ENCODE measurements around the gene TRAIP. TPM values are rescaled to one million over a fixed set of nuclear protein-coding genes. Genes with fewer than 3 reads are reported as not detected.

Gene TRAIP
- total and polyA plus RNA-seq, 2 donors (not counting 1 experiment from before 2014, with no cell fraction given): 2.0 to 2.5 TPM

DNA sequence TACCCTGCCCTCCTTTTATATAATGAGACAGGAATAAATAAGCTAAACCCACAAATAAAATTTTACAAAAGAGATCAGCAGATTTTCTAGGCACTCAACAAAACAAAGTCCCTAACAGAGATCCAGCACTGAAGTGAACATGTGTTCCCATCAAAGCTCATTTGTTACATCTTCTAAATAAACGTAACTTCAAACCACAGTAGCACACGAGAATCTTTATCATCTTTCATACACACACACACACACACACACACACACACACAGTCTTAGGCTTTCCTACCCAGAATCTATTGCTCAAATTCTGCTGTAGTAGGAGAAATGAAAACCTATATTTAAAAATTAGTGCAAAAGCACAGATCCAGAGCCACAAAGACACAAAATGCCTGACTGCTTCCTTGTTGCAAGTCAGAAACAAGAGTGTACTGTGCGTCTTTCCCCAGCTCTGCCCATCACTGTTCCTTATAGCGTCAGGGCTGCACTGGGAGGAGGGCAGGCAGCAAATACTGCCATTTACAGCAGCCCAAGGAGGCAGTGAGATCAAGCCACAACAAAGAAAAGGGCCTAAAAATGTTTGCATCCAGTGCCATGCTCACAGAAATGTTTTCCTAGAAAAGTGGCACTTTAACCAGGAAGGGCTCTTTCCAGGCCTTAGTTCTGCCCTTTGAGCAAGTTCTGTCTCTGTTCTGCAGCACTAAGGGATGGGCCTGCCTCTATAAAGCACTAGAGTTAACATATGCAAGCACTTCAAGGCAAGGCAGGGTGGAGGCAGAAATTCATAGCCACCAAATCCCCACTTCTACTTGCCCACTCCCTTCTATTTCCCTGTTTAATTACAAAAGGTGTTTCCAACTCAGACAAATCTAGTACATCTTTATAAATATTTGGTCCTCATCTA lies 76.0 kb downstream of the TRAIP start:
- Histone ChIP-seq H3K27ac (ENCODE audit: insufficient read depth, low read length) (no peak overlapping the region), H4K20me1 (ENCODE audit: control insufficient read depth, extremely low read depth, insufficient read depth, low read length) (no peaks in the 10 kb centered on the region), H3K27me3 (ENCODE audit: control insufficient read depth, insufficient read depth, low read length) (no peaks in the 10 kb centered on the region), H3K4me3 (replicated peaks in 1 of 4; ENCODE audit: control extremely low read depth in 1 of 4, insufficient read depth in 1 of 4, low read depth in 3 of 4, low read length in 4 of 4) (no peak overlapping the region), H2AFZ (ENCODE audit: low read length) (no peak overlapping the region), H3K9me3 (ENCODE audit: control insufficient read depth, insufficient read depth, low read depth, low read length) (no peaks in the 10 kb centered on the region), H3K4me1 (ENCODE audit: control insufficient read depth, extremely low read depth, insufficient read depth, low read length) (peaks cover 3% of the 10 kb centered on the region), H3K9ac (ENCODE audit: insufficient read depth, low read length) (no peak overlapping the region), H3K36me3 (ENCODE audit: control insufficient read depth, insufficient read depth, low read length) (peaks cover 4% of the 10 kb centered on the region), H3K4me2 (ENCODE audit: extremely low read depth, insufficient read depth, low read length) (no peak overlapping the region), H3K79me2 (ENCODE audit: control insufficient read depth, insufficient read depth, low read length) (peaks cover 74% of the 10 kb centered on the region)
- TF ChIP-seq EZH2 (IDR thresholded peaks at IDR 0.05; ENCODE audit: low read length, missing control alignments): no peak
- TF ChIP-seq, protein P1, sequence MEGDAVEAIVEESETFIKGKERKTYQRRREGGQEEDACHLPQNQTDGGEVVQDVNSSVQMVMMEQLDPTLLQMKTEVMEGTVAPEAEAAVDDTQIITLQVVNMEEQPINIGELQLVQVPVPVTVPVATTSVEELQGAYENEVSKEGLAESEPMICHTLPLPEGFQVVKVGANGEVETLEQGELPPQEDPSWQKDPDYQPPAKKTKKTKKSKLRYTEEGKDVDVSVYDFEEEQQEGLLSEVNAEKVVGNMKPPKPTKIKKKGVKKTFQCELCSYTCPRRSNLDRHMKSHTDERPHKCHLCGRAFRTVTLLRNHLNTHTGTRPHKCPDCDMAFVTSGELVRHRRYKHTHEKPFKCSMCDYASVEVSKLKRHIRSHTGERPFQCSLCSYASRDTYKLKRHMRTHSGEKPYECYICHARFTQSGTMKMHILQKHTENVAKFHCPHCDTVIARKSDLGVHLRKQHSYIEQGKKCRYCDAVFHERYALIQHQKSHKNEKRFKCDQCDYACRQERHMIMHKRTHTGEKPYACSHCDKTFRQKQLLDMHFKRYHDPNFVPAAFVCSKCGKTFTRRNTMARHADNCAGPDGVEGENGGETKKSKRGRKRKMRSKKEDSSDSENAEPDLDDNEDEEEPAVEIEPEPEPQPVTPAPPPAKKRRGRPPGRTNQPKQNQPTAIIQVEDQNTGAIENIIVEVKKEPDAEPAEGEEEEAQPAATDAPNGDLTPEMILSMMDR (conservative IDR thresholded peaks at IDR 0.05 in 1 of 2, IDR thresholded peaks at IDR 0.05 in 1 of 2; ENCODE audit: low read depth in 1 of 2, low read length in 2 of 2): no peak
- peak in 1 of 2 donors; percentile 33 for DNase-seq (ENCODE audit: low read depth in 2 of 2)

DNA sequence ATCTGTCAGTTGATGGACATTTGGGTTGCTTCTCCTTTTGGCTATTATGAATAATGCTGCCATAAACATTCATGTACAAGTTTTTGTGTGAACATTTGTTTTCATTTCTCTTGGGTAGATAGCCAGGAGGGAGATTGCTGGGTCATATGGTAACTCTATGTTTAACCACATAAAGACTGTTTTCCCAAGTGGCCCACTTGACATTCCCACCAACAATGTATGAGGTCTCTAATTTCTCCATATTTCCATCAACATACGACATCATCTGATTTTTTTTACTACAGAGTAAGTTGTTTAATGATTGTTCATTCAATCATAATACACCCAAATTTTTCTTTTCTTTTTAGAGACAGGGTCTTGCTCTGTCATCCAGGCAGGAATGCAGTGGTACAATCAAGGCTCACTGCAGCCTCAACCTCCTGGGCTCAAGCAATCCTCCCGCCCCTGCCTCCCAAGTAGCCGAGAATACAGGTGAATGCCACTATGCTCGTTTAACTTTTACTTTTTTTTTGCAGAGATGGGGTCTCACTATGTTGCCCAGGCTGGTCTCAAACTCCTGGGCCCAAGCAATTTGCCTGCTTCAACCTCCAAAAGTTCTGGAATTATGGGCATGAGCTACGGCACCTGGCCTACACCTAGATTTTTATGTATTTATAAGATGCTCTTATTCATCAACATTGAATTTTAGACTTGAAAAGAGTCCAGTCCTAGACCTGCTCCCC lies 76.8 kb downstream of the TRAIP start:
- Histone ChIP-seq H3K36me3 (ENCODE audit: control insufficient read depth, insufficient read depth, low read length) (peaks cover 4% of the 10 kb centered on the region), H3K9me3 (ENCODE audit: control insufficient read depth, insufficient read depth, low read depth, low read length) (no peaks in the 10 kb centered on the region), H3K9ac (ENCODE audit: insufficient read depth, low read length) (no peak overlapping the region), H4K20me1 (ENCODE audit: control insufficient read depth, extremely low read depth, insufficient read depth, low read length) (no peaks in the 10 kb centered on the region), H3K27me3 (ENCODE audit: control insufficient read depth, insufficient read depth, low read length) (no peaks in the 10 kb centered on the region), H3K27ac (ENCODE audit: insufficient read depth, low read length) (no peak overlapping the region), H3K4me3 (replicated peaks in 1 of 4; ENCODE audit: control extremely low read depth in 1 of 4, insufficient read depth in 1 of 4, low read depth in 3 of 4, low read length in 4 of 4) (no peak overlapping the region), H3K4me2 (ENCODE audit: extremely low read depth, insufficient read depth, low read length) (no peak overlapping the region), H3K79me2 (ENCODE audit: control insufficient read depth, insufficient read depth, low read length) (peaks cover 72% of the 10 kb centered on the region), H2AFZ (ENCODE audit: low read length) (no peak overlapping the region), H3K4me1 (ENCODE audit: control insufficient read depth, extremely low read depth, insufficient read depth, low read length) (no peaks in the 10 kb centered on the region)
- DNase-seq (ENCODE audit: low read depth in 2 of 2): no peak
- TF ChIP-seq EZH2 (IDR thresholded peaks at IDR 0.05; ENCODE audit: low read length, missing control alignments): no peak
- TF ChIP-seq, protein P1 (conservative IDR thresholded peaks at IDR 0.05 in 1 of 2, IDR thresholded peaks at IDR 0.05 in 1 of 2; ENCODE audit: low read depth in 1 of 2, low read length in 2 of 2): no peak

Other genes starting within 250 kb of the TRAIP start
- gene APEH, start 182.2 kb downstream of the TRAIP start, total RNA-seq: 110 and 137 TPM in 2 replicates
- 52.6 and 75.7 TPM in 2 replicates for gene APEH, start 182.2 kb downstream of the TRAIP start, polyA plus RNA-seq
- 5.1 and 6.6 TPM in 2 replicates for gene MST1, start 167.1 kb downstream of the TRAIP start, total RNA-seq
- gene MST1, start 167.1 kb downstream of the TRAIP start, polyA plus RNA-seq: 3.5 and 4.0 TPM in 2 replicates
- 19.5 and 27.1 TPM in 2 replicates for gene RNF123, start 167.0 kb downstream of the TRAIP start, total RNA-seq
- gene RNF123, start 167.0 kb downstream of the TRAIP start, polyA plus RNA-seq: 16.5 and 21.8 TPM in 2 replicates
- gene AMIGO3, start 136.9 kb downstream of the TRAIP start, total RNA-seq: under 0.01 and 0.33 TPM in 2 replicates
- gene AMIGO3, start 136.9 kb downstream of the TRAIP start, polyA plus RNA-seq: 0.17 TPM in 1 of 2 replicates, not detected in the other
- gene GMPPB, start 132.6 kb downstream of the TRAIP start, total RNA-seq: 13.6 and 14.4 TPM in 2 replicates
- 13.7 and 18.3 TPM in 2 replicates for gene GMPPB, start 132.6 kb downstream of the TRAIP start, polyA plus RNA-seq
- 28.8 and 30.2 TPM in 2 replicates for gene IP6K1, start 70.0 kb downstream of the TRAIP start, total RNA-seq
- 38.8 and 45.4 TPM in 2 replicates for gene IP6K1, start 70.0 kb downstream of the TRAIP start, polyA plus RNA-seq
- under 0.01 TPM in 1 of 2 replicates, not detected in the other for gene CDHR4, start 56.7 kb downstream of the TRAIP start, total RNA-seq
- not detected in 2 replicates for gene CDHR4, start 56.7 kb downstream of the TRAIP start, polyA plus RNA-seq
- 3.3 and 7.3 TPM in 2 replicates for gene INKA1, start 53.3 kb downstream of the TRAIP start, total RNA-seq
- gene INKA1, start 53.3 kb downstream of the TRAIP start, polyA plus RNA-seq: 2.9 and 6.5 TPM in 2 replicates
- gene UBA7, start 42.6 kb downstream of the TRAIP start, total RNA-seq: 50.1 and 57.1 TPM in 2 replicates
- 22.8 and 33.7 TPM in 2 replicates for gene UBA7, start 42.6 kb downstream of the TRAIP start, polyA plus RNA-seq
- not detected in 2 replicates for gene CAMKV, start 13.3 kb upstream of the TRAIP start, total RNA-seq
- gene CAMKV, start 13.3 kb upstream of the TRAIP start, polyA plus RNA-seq: 0.06 TPM in 1 of 2 replicates, not detected in the other
- gene MST1R, start 47.3 kb upstream of the TRAIP start, total RNA-seq: 1.5 and 3.0 TPM in 2 replicates
- gene MST1R, start 47.3 kb upstream of the TRAIP start, polyA plus RNA-seq: 0.52 and 1.2 TPM in 2 replicates
- 11.8 and 12.2 TPM in 2 replicates for gene MON1A, start 73.2 kb upstream of the TRAIP start, total RNA-seq
- gene MON1A, start 73.2 kb upstream of the TRAIP start, polyA plus RNA-seq: 6.7 and 9.3 TPM in 2 replicates
- 41.3 and 46.1 TPM in 2 replicates for gene RBM6, start 83.6 kb upstream of the TRAIP start, total RNA-seq
- 36.3 and 40.1 TPM in 2 replicates for gene RBM6, start 83.6 kb upstream of the TRAIP start, polyA plus RNA-seq
- 156 and 174 TPM in 2 replicates for gene RBM5, start 232.4 kb upstream of the TRAIP start, total RNA-seq
- gene RBM5, start 232.4 kb upstream of the TRAIP start, polyA plus RNA-seq: 113 and 127 TPM in 2 replicates